NB4 (cell line): ENCODE measurements around the gene IFNK.

Experiments used
- DNase-seq: peaks from one replicate; pipeline ENCODE4 v3.0.0; 2010; ENCODE audit warnings: low read depth
- H3K4me3 ChIP-seq: one replicate; pipeline ENCODE4 v1.5.1; 2011; ENCODE audit warnings: mild to moderate bottlenecking, low read depth, low read length, moderate library complexity
- CTCF ChIP-seq: IDR thresholded peaks from one replicate; pipeline ENCODE4 v1.5.1; 2012; ENCODE audit warnings: low read depth, low read length
- MAX ChIP-seq: IDR thresholded peaks from 2 replicates; pipeline ENCODE4 v1.6.1; 2011; ENCODE audit warnings: low read depth, low read length
- MYC ChIP-seq: IDR thresholded peaks from 2 replicates; pipeline ENCODE4 v1.6.1; 2011; ENCODE audit warnings: low read depth, low read length
- POLR2A ChIP-seq: IDR thresholded peaks from 2 replicates; pipeline ENCODE4 v1.6.1; 2011; ENCODE audit warnings: mild to moderate bottlenecking; ENCODE audit not compliant: insufficient read length; ENCODE audit errors: extremely low read depth

Gene IFNK

GRCh38 chr9:27532046-27532445 lies 8.0 kb downstream of the IFNK start:
- no peak for TF ChIP-seq CTCF
- no peak for TF ChIP-seq POLR2A
- no peak for TF ChIP-seq MYC
- no peak for TF ChIP-seq MAX
- no peak for DNase-seq
- H3K4me3 ChIP-seq, result no peak overlapping the region

GRCh38 chr9:27533311-27533710 lies 9.2 kb downstream of the IFNK start:
- DNase-seq, result no peak
- no peak overlapping the region for H3K4me3 ChIP-seq
- TF ChIP-seq CTCF (no peak), MYC (no peak), POLR2A (no peak), MAX (no peak)

GRCh38 chr9:27534131-27534530 lies 10.0 kb downstream of the IFNK start:
- H3K4me3 ChIP-seq, result no peak overlapping the region
- TF ChIP-seq POLR2A, result no peak
- TF ChIP-seq MYC, result no peak
- no peak for TF ChIP-seq CTCF
- no peak for TF ChIP-seq MAX
- DNase-seq, result no peak

- TF ChIP-seq MYC, result no peak
- no peak for TF ChIP-seq CTCF
- no peak for TF ChIP-seq MAX
- no peak for TF ChIP-seq POLR2A
Measured at GRCh38 chr9:27534658-27535209, 10.6 kb downstream of the IFNK start.

GRCh38 chr9:27535701-27536118 lies 11.6 kb downstream of the IFNK start:
- DNase-seq, result peak; percentile 42
- TF ChIP-seq MAX, result no peak
- TF ChIP-seq MYC, result no peak
- TF ChIP-seq POLR2A, result no peak
- TF ChIP-seq CTCF, result peak; percentile 49
- no peak overlapping the region for H3K4me3 ChIP-seq

More at GRCh38 chr9:27534658-27535209, 10.6 kb downstream of the IFNK start:
- H3K4me3 ChIP-seq, result no peak overlapping the region
- DNase-seq, result no peak

- no peak for TF ChIP-seq POLR2A
- no peak for TF ChIP-seq CTCF
- TF ChIP-seq MAX, result no peak
- TF ChIP-seq MYC, result no peak
Measured at GRCh38 chr9:27536168-27536567, 12.1 kb downstream of the IFNK start.

More at GRCh38 chr9:27536168-27536567, 12.1 kb downstream of the IFNK start:
- DNase-seq, result no peak
- no peak overlapping the region for H3K4me3 ChIP-seq
